Natural killer cell (primary cell): ENCODE measurements around the gene MPPED1. TPM values are rescaled to one million over a fixed set of nuclear protein-coding genes. Genes with fewer than 3 reads are reported as not detected.

Experiments used
- ATAC-seq, 3 donors: fragments of 150-1000 bp in 2 of 3; fragments of 200-7000 bp in 1 of 3; cut with Tn5 transposase; 1 replicate in 1 of 3; 2 replicates in 2 of 3; pipeline ENCODE4 v1.10.0; 2021; ENCODE audit warnings: mild to moderate bottlenecking in 2 of 3, moderate library complexity in 2 of 3
- DNase-seq, 2 donors: peaks; one replicate each; pipeline versions ENCODE4 v3.0.0 to v3.0.0-alpha.2; 2013 to 2021; ENCODE audit warnings: mixed read lengths in 1 of 2
- H3K27ac ChIP-seq: one replicate; pipeline ENCODE4 v1.5.1; 2013; ENCODE audit warnings: mild to moderate bottlenecking, low read length
- H3K27me3 ChIP-seq: one replicate; pipeline ENCODE4 v1.6.1; 2013; ENCODE audit warnings: low read length; ENCODE audit not compliant: control insufficient read depth, insufficient read depth
- H3K36me3 ChIP-seq: one replicate; pipeline ENCODE4 v1.6.1; 2013; ENCODE audit warnings: low read length; ENCODE audit not compliant: control insufficient read depth, insufficient read depth
- H3K4me1 ChIP-seq: one replicate; pipeline ENCODE4 v1.6.1; 2013; ENCODE audit warnings: low read length; ENCODE audit not compliant: control insufficient read depth, insufficient read depth
- H3K4me3 ChIP-seq: one replicate; pipeline ENCODE4 v1.5.1; 2013; ENCODE audit warnings: low read length
- H3K9me3 ChIP-seq: one replicate; pipeline ENCODE4 v1.6.1; 2013; ENCODE audit warnings: low read length; ENCODE audit not compliant: control insufficient read depth, insufficient read depth
- H3K27ac Mint-ChIP-seq, 2 donors: one replicate each; pipeline ENCODE4 v1.8.0; 2022; ENCODE audit warnings: mild to moderate bottlenecking in 2 of 2, mixed read lengths in 2 of 2, moderate library complexity in 1 of 2
- H3K27me3 Mint-ChIP-seq, 2 donors: one replicate each; pipeline ENCODE4 v1.8.0; 2022; ENCODE audit warnings: low read depth in 2 of 2, mixed read lengths in 2 of 2
- H3K36me3 Mint-ChIP-seq: one replicate; pipeline ENCODE4 v1.8.0; 2022; ENCODE audit warnings: mixed read lengths
- H3K4me1 Mint-ChIP-seq, 2 donors: one replicate each; pipeline ENCODE4 v1.8.0; 2022; ENCODE audit warnings: mixed read lengths in 2 of 2
- H3K4me3 Mint-ChIP-seq: one replicate; pipeline ENCODE4 v1.8.0; 2022; ENCODE audit warnings: mild to moderate bottlenecking, moderate library complexity, mixed read lengths
- H3K9me3 Mint-ChIP-seq, 2 donors: one replicate each; pipeline ENCODE4 v1.8.0; 2022; ENCODE audit warnings: mixed read lengths in 2 of 2
- WGBS: methylation state at CpG from one replicate; pipeline ENCODE4 v1.1.7; 2013; ENCODE audit warnings: missing lambda C conversion rate; ENCODE audit not compliant: insufficient coverage; 5-methylcytosine and 5-hydroxymethylcytosine counted together
- intact Hi-C: fragments of 100-400 bp; cut with micrococcal nuclease; formaldehyde crosslinking; loops from one replicate; pipeline ENCODE4 v1.14.2; 2022
- total RNA-seq, 4 donors: library from RNA; stranded (reverse); fragments of 120-200 nt in 1 of 4; gene quantifications; one replicate each; pipeline versions ENCODE4 v1.2.3 to v1.2.4, GENCODE V29; 2013 to 2022
- TF ChIP-seq, protein P1 (sequence below): fragments of 200-600 bp; IDR thresholded peaks from one replicate; pipeline ENCODE4 v1.8.0; 2022; ENCODE audit warnings: antibody characterized with exemption

Gene MPPED1
- total RNA-seq, 3 donors from 2014 or later (not counting 1 experiment from before 2014, with no cell fraction given) = not detected

DNA sequence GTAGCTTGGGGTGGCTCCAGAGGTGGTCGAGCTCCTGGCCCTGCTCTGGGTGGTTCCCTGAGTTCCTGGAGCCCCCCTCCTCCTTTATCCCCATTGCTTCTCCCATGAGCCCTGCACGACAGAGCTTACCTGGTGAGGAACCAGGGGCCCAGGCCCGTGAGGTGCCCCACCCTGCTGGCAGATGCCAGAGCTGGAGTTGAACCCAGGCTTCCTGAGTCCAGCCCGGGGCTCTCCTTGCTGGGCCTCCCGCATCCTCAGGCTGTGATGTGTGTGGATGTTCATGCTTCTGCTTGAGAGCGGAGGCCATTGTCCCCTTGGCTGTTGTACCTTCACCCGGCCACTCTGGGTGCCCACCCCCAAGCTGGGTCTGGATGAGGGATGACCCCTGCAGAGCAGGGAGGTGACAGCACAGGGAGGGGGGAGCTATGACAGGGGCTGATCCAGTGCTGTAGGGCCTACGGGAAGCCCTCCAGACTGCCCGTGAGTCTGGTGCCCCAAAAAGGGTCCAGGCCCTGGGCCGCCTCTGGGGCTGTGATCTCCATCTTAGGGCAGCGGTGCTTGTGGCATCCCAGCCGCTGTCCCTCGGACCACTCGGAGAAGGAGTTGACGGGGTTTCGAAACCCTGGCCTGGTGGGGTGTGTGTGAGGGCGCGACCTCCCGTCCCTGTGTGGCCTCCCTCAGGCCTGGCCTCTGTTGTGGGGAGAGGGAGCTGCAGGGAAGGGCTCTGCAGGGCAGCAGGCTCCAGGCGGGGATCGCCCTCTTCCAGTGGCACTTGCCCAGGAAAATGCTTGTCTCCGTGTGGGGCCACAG is 14.4 kb downstream of the MPPED1 start:
- Mint-ChIP-seq H3K27me3 (peaks cover 14 to 19% of the 10 kb centered on the region in 2 donors), H3K36me3 (no peaks in the 10 kb centered on the region), H3K4me1 (no peaks in the 10 kb centered on the region), H3K27ac (no peak overlapping the region), H3K9me3 (no peaks in the 10 kb centered on the region), H3K4me3 (no peak overlapping the region)
- Histone ChIP-seq H3K27ac (no peak overlapping the region), H3K4me1 (no peaks in the 10 kb centered on the region), H3K27me3 (no peaks in the 10 kb centered on the region), H3K36me3 (no peaks in the 10 kb centered on the region), H3K4me3 (no peak overlapping the region), H3K9me3 (no peaks in the 10 kb centered on the region)
- intact Hi-C loops = no loop called here
- DNase-seq (no peak), ATAC-seq (no peak)
- TF ChIP-seq, protein P1, sequence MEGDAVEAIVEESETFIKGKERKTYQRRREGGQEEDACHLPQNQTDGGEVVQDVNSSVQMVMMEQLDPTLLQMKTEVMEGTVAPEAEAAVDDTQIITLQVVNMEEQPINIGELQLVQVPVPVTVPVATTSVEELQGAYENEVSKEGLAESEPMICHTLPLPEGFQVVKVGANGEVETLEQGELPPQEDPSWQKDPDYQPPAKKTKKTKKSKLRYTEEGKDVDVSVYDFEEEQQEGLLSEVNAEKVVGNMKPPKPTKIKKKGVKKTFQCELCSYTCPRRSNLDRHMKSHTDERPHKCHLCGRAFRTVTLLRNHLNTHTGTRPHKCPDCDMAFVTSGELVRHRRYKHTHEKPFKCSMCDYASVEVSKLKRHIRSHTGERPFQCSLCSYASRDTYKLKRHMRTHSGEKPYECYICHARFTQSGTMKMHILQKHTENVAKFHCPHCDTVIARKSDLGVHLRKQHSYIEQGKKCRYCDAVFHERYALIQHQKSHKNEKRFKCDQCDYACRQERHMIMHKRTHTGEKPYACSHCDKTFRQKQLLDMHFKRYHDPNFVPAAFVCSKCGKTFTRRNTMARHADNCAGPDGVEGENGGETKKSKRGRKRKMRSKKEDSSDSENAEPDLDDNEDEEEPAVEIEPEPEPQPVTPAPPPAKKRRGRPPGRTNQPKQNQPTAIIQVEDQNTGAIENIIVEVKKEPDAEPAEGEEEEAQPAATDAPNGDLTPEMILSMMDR = no peak
- WGBS = 81% methylated on average over 22 of the region's 22 CpGs

DNA sequence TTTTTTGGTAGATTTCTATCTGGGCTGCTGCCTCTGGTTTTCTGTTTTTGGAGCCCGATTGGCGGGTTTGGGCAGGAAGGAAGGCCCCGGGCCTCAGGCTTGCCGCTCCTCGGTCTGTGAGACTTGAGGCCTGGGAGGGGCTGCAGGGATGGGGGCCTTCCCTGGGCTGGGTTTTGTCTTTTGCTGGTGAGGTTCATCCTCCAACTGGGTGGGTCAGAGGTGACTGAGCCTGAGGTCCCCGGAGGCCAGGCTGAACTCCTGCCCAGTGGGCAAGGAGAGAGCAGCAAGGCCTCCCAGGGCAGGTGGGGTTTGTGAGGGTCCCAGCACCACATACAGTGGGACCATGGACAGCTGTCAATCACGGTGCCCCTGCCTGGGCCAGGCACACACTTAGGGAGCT is 15.0 kb downstream of the MPPED1 start:
- Histone ChIP-seq H3K27ac (no peak overlapping the region), H3K4me1 (no peaks in the 10 kb centered on the region), H3K27me3 (no peaks in the 10 kb centered on the region), H3K36me3 (no peaks in the 10 kb centered on the region), H3K9me3 (no peaks in the 10 kb centered on the region), H3K4me3 (no peak overlapping the region)
- Mint-ChIP-seq H3K4me3 (no peak overlapping the region), H3K9me3 (no peaks in the 10 kb centered on the region), H3K27me3 (peaks cover 16 to 20% of the 10 kb centered on the region in 2 donors), H3K27ac (peak overlapping the region in 1 of 2 donors; percentile 13), H3K36me3 (no peaks in the 10 kb centered on the region), H3K4me1 (no peaks in the 10 kb centered on the region)
- DNase-seq (no peak), ATAC-seq (no peak)
- intact Hi-C loops = no loop called here
- TF ChIP-seq, protein P1 = no peak
- WGBS = 19% methylated on average over 7 of the region's 7 CpGs

DNA sequence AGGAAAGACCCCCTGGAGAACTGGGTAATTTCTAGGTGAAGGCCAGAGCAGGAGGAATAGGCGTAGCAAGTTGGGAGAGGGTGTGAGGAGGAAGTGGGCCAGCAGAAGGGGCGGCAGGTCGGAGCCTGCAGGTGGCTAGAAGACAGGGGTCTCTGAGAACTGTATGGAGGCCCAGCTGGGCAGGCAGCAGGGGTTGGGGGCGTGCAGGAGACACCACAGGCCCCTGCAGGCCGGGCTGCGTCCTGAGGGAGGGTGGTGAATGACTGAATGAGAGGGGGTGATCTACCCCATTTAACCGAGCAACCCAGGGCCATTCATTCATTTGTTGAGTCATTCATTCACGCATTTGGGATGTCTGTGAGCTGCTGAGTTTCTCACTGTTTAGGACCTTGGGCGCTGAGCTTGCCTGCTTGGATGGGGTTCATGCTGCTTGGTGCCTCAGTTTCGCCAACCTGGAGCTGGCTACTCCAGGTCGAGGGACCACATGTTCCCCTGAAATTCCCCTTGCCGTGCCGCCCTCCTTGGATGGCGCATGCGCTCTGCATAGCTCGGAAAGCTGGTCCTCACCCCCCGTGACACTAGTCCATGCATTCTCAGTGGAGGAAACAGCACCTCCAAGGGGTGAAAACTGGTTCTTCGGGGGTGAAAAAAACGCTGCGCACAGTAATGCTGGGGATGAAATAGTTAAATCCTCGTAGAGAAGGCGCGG is 15.6 kb downstream of the MPPED1 start:
- Mint-ChIP-seq H3K36me3 (no peaks in the 10 kb centered on the region), H3K4me3 (no peak overlapping the region), H3K27ac (peak overlapping the region in 1 of 2 donors; percentile 13), H3K4me1 (no peaks in the 10 kb centered on the region), H3K27me3 (peaks cover 16 to 23% of the 10 kb centered on the region in 2 donors), H3K9me3 (no peaks in the 10 kb centered on the region)
- Histone ChIP-seq H3K27me3 (no peaks in the 10 kb centered on the region), H3K4me1 (no peaks in the 10 kb centered on the region), H3K4me3 (no peak overlapping the region), H3K9me3 (no peaks in the 10 kb centered on the region), H3K27ac (no peak overlapping the region), H3K36me3 (no peaks in the 10 kb centered on the region)
- WGBS = 76% methylated on average over 23 of the region's 23 CpGs
- intact Hi-C loops = no loop called here
- TF ChIP-seq, protein P1 = no peak
- ATAC-seq = no peak
- DNase-seq = no peak
